Activated CD8-positive, alpha-beta memory T cell treated with anti-CD3 and anti-CD28 coated beads, Interleukin-2, amount 50 U/mL, for 24 hours (primary cell): ENCODE measurements around the gene ATXN7L2.

Experiments
- DNase-seq: peaks from one replicate; pipeline ENCODE4 v3.0.0-alpha.2; 2020; ENCODE audit errors: extremely low read depth

ATXN7L2 gene

GRCh38 chr1:109476825-109477224 is 6.9 kb upstream of the ATXN7L2 start:
- no peak for DNase-seq

GRCh38 chr1:109477821-109478220 is 5.9 kb upstream of the ATXN7L2 start:
- no peak for DNase-seq

- no peak for DNase-seq
Measured at GRCh38 chr1:109478806-109479205, 4.9 kb upstream of the ATXN7L2 start.

- no peak for DNase-seq
Measured at GRCh38 chr1:109479311-109479710, 4.4 kb upstream of the ATXN7L2 start.

- no peak for DNase-seq
Measured at GRCh38 chr1:109479901-109480300, 3.8 kb upstream of the ATXN7L2 start.

GRCh38 chr1:109481646-109482045 is 2.1 kb upstream of the ATXN7L2 start:
- DNase-seq, result no peak

GRCh38 chr1:109482242-109482641 is 1.5 kb upstream of the ATXN7L2 start:
- DNase-seq, result no peak

- DNase-seq, result no peak
Measured at GRCh38 chr1:109482791-109483671, 674 bp upstream of the ATXN7L2 start.

- DNase-seq, result no peak
Measured at GRCh38 chr1:109484519-109484975, 842 bp downstream of the ATXN7L2 start.

GRCh38 chr1:109485001-109485400 is 1.3 kb downstream of the ATXN7L2 start:
- no peak for DNase-seq

- no peak for DNase-seq
Measured at GRCh38 chr1:109487261-109487660, 3.6 kb downstream of the ATXN7L2 start.

GRCh38 chr1:109488201-109488600 is 4.5 kb downstream of the ATXN7L2 start:
- no peak for DNase-seq

GRCh38 chr1:109488696-109489095 is 5.0 kb downstream of the ATXN7L2 start:
- no peak for DNase-seq

GRCh38 chr1:109490029-109490933 is 6.6 kb downstream of the ATXN7L2 start:
- peak; percentile 48 for DNase-seq

GRCh38 chr1:109490934-109491302 is 7.2 kb downstream of the ATXN7L2 start:
- no peak for DNase-seq

GRCh38 chr1:109491372-109491771 is 7.7 kb downstream of the ATXN7L2 start:
- DNase-seq, result no peak

- no peak for DNase-seq
Measured at GRCh38 chr1:109492779-109493178, 9.1 kb downstream of the ATXN7L2 start.

GRCh38 chr1:109493227-109493626 is 9.5 kb downstream of the ATXN7L2 start:
- DNase-seq, result no peak

- peak; percentile 71 for DNase-seq
Measured at GRCh38 chr1:109493805-109494539, 10.3 kb downstream of the ATXN7L2 start, which contains the start of gene CYB561D1. Gene CYB561D1, plus strand, starts transcription at chr1:109494094. Its CDS starts 46 bp downstream, at chr1:109494140.

- no peak for DNase-seq
Measured at GRCh38 chr1:109495738-109496137, 12.0 kb downstream of the ATXN7L2 start.

GRCh38 chr1:109497449-109498160 is 13.9 kb downstream of the ATXN7L2 start:
- no peak for DNase-seq
